Measurements from ENCODE around the gene COA8.
"Not testable (repeated sequence)": the region's sequence is repeated elsewhere in the genome, so short reads cannot be mapped to it uniquely, and the experiment has no call there.

Gene COA8

DNA sequence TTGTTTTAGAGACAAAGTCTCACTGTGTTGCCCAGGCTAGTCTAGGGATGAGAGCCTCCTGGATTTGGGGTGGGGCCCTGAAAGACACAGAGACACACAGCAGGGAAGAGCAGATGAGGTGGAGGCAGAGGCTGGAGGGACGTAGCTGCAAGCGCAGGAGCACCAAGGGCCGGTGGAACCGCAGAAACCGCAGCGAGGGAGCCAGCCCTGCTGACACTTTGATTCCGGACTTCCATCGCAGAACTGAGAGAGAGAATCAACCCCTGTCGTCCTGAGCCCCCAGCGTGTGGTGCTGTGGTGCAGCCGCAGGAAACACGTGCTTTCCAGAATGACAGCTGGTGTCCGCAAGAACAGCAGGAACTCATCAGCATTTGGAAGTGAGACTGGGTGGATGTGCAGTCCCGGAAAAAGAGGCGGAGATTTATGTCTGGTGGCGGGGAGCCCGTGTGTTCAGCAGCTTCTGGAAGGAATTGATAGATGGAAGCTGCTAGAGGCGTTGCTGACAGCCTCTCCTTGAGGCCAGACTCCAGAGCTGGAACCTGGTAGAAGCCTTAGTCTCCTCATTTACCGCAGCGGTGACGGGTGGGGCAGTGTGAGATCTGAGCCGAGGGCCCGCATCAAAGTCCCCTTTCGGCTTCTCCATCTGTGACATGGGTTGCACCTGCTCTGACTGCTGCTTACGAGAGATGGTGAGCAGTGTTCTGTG, 44.4 kb downstream of the COA8 start:
- peak overlapping the region; percentile 50 to 53 for H3K4me3 ChIP-seq (ENCODE audit: low read depth in 1 of 2, low read length in 2 of 2)
- peaks cover 14 to 21% of the 10 kb centered on the region in 2 donors for H3K4me1 ChIP-seq (ENCODE audit: control insufficient read depth in 1 of 2, insufficient read depth in 2 of 2, low read length in 2 of 2)
- H3K27ac ChIP-seq (ENCODE audit: low read depth, low read length) = no peak overlapping the region
- peak overlapping the region in 1 of 2 donors; percentile 14 for H3K9ac ChIP-seq (ENCODE audit: low read depth in 1 of 2, low read length in 2 of 2)
- peaks cover 0 to 9% of the 10 kb centered on the region in 2 donors for H3K9me3 ChIP-seq (ENCODE audit: control insufficient read depth in 1 of 2, low read length in 2 of 2)
- no peaks in the 10 kb centered on the region for H3K36me3 ChIP-seq (ENCODE audit: control insufficient read depth in 1 of 2, insufficient read depth in 2 of 2, low read length in 2 of 2)
- H3K27me3 ChIP-seq (ENCODE audit: control insufficient read depth in 1 of 2, insufficient read depth in 2 of 2, low read length in 2 of 2) = peaks cover 8 to 9% of the 10 kb centered on the region in 2 donors

DNA sequence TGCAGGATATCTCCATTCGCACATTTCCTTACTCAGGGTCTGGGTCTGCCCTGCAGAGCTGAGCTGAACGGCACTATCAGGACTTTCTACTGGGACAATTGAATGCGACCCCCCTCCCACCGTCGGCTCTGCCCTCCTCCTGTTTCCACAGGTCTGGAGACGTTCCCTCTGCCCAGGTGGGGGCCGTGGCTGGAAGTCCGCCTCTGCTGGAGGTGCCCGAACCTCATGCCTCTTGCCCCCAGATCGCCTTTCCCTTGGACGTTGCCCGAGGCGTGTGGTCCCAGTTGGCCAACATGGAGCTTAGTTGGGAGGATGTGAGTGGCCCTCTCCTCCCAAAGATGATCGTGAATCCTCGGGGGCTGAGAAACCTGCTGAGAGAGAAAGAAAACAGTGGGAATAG, 45.1 kb downstream of the COA8 start:
- H3K4me3 ChIP-seq (ENCODE audit: low read depth in 1 of 2, low read length in 2 of 2) = peak overlapping the region; percentile 50 to 53
- no peaks in the 10 kb centered on the region for H3K36me3 ChIP-seq (ENCODE audit: control insufficient read depth in 1 of 2, insufficient read depth in 2 of 2, low read length in 2 of 2)
- H3K9me3 ChIP-seq (ENCODE audit: control insufficient read depth in 1 of 2, low read length in 2 of 2) = peaks cover 0 to 9% of the 10 kb centered on the region in 2 donors
- H3K9ac ChIP-seq (ENCODE audit: low read depth in 1 of 2, low read length in 2 of 2) = no peak overlapping the region
- peaks cover 8 to 9% of the 10 kb centered on the region in 2 donors for H3K27me3 ChIP-seq (ENCODE audit: control insufficient read depth in 1 of 2, insufficient read depth in 2 of 2, low read length in 2 of 2)
- peaks cover 14 to 21% of the 10 kb centered on the region in 2 donors for H3K4me1 ChIP-seq (ENCODE audit: control insufficient read depth in 1 of 2, insufficient read depth in 2 of 2, low read length in 2 of 2)
- no peak overlapping the region for H3K27ac ChIP-seq (ENCODE audit: low read depth, low read length)

- not testable (repeated sequence) for H3K36me3 ChIP-seq (ENCODE audit: control insufficient read depth in 1 of 2, insufficient read depth in 2 of 2, low read length in 2 of 2); H3K9ac ChIP-seq (ENCODE audit: low read depth in 1 of 2, low read length in 2 of 2); H3K9me3 ChIP-seq (ENCODE audit: control insufficient read depth in 1 of 2, low read length in 2 of 2); H3K27me3 ChIP-seq (ENCODE audit: control insufficient read depth in 1 of 2, insufficient read depth in 2 of 2, low read length in 2 of 2); H3K27ac ChIP-seq (ENCODE audit: low read depth, low read length); H3K4me3 ChIP-seq (ENCODE audit: low read depth in 1 of 2, low read length in 2 of 2)
- H3K4me1 ChIP-seq (ENCODE audit: control insufficient read depth in 1 of 2, insufficient read depth in 2 of 2, low read length in 2 of 2) = peaks cover 14 to 21% of the 10 kb centered on the region in 2 donors
These were observed 46.3 kb downstream of the COA8 start for GRCh38 chr14:103609081-103609480.

- Histone ChIP-seq H3K27ac (ENCODE audit: low read depth, low read length) (no peak overlapping the region), H3K4me1 (ENCODE audit: control insufficient read depth in 1 of 2, insufficient read depth in 2 of 2, low read length in 2 of 2) (peaks cover 14 to 21% of the 10 kb centered on the region in 2 donors)
These were observed 48.5 kb downstream of the COA8 start for GRCh38 chr14:103611215-103611614.

GRCh38 chr14:103613517-103613916, 50.8 kb downstream of the COA8 start:
- Histone ChIP-seq H3K9me3 (ENCODE audit: control insufficient read depth in 1 of 2, low read length in 2 of 2) (peaks cover 0 to 9% of the 10 kb centered on the region in 2 donors), H3K27ac (ENCODE audit: low read depth, low read length) (no peak overlapping the region), H3K4me1 (ENCODE audit: control insufficient read depth in 1 of 2, insufficient read depth in 2 of 2, low read length in 2 of 2) (peaks cover 0 to under 1% of the 10 kb centered on the region in 2 donors), H3K27me3 (ENCODE audit: control insufficient read depth in 1 of 2, insufficient read depth in 2 of 2, low read length in 2 of 2) (peaks cover 0 to 2% of the 10 kb centered on the region in 2 donors), H3K9ac (ENCODE audit: low read depth in 1 of 2, low read length in 2 of 2) (no peak overlapping the region), H3K36me3 (ENCODE audit: control insufficient read depth in 1 of 2, insufficient read depth in 2 of 2, low read length in 2 of 2) (no peaks in the 10 kb centered on the region), H3K4me3 (ENCODE audit: low read depth in 1 of 2, low read length in 2 of 2) (no peak overlapping the region)

More at GRCh38 chr14:103611215-103611614, 48.5 kb downstream of the COA8 start:
- H3K9ac ChIP-seq (ENCODE audit: low read depth in 1 of 2, low read length in 2 of 2) = no peak overlapping the region
- H3K36me3 ChIP-seq (ENCODE audit: control insufficient read depth in 1 of 2, insufficient read depth in 2 of 2, low read length in 2 of 2) = no peaks in the 10 kb centered on the region
- H3K27me3 ChIP-seq (ENCODE audit: control insufficient read depth in 1 of 2, insufficient read depth in 2 of 2, low read length in 2 of 2) = peaks cover 8 to 9% of the 10 kb centered on the region in 2 donors
- peaks cover 0 to 9% of the 10 kb centered on the region in 2 donors for H3K9me3 ChIP-seq (ENCODE audit: control insufficient read depth in 1 of 2, low read length in 2 of 2)
- H3K4me3 ChIP-seq (ENCODE audit: low read depth in 1 of 2, low read length in 2 of 2) = no peak overlapping the region

- H3K4me1 ChIP-seq (ENCODE audit: control insufficient read depth in 1 of 2, insufficient read depth in 2 of 2, low read length in 2 of 2) = no peaks in the 10 kb centered on the region
- H3K36me3 ChIP-seq (ENCODE audit: control insufficient read depth in 1 of 2, insufficient read depth in 2 of 2, low read length in 2 of 2) = no peaks in the 10 kb centered on the region
- H3K9ac ChIP-seq (ENCODE audit: low read depth in 1 of 2, low read length in 2 of 2) = no peak overlapping the region
- H3K27ac ChIP-seq (ENCODE audit: low read depth, low read length) = no peak overlapping the region
- H3K9me3 ChIP-seq (ENCODE audit: control insufficient read depth in 1 of 2, low read length in 2 of 2) = no peaks in the 10 kb centered on the region
- H3K4me3 ChIP-seq (ENCODE audit: low read depth in 1 of 2, low read length in 2 of 2) = no peak overlapping the region
- no peaks in the 10 kb centered on the region for H3K27me3 ChIP-seq (ENCODE audit: control insufficient read depth in 1 of 2, insufficient read depth in 2 of 2, low read length in 2 of 2)
These were observed 54.0 kb downstream of the COA8 start for GRCh38 chr14:103616635-103617300.

DNA sequence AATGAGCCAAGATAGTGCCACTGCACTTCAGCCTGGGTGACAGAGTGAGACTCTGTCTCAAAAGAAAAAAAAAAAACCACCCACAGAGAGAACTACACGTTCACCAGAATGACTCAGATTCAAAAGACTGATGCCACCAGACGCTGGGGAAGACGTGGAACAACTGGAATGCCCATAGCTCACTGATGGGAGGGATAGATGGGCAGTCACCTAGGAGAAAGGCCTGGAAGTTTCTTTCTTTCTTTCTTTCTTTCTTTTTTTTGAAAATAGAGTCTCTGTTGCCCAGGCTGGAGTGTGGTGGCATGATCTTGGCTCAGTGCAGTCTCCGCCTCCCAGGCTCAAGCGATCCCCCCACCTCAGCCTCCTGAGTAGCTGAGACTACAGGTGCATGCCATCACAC, 56.3 kb downstream of the COA8 start:
- Histone ChIP-seq H3K36me3 (ENCODE audit: control insufficient read depth in 1 of 2, insufficient read depth in 2 of 2, low read length in 2 of 2) (no peaks in the 10 kb centered on the region), H3K9ac (ENCODE audit: low read depth in 1 of 2, low read length in 2 of 2) (no peak overlapping the region), H3K4me3 (ENCODE audit: low read depth in 1 of 2, low read length in 2 of 2) (no peak overlapping the region), H3K27ac (ENCODE audit: low read depth, low read length) (no peak overlapping the region), H3K9me3 (ENCODE audit: control insufficient read depth in 1 of 2, low read length in 2 of 2) (no peaks in the 10 kb centered on the region), H3K4me1 (ENCODE audit: control insufficient read depth in 1 of 2, insufficient read depth in 2 of 2, low read length in 2 of 2) (peaks cover 4% of the 10 kb centered on the region in 2 donors), H3K27me3 (ENCODE audit: control insufficient read depth in 1 of 2, insufficient read depth in 2 of 2, low read length in 2 of 2) (no peaks in the 10 kb centered on the region)

DNA sequence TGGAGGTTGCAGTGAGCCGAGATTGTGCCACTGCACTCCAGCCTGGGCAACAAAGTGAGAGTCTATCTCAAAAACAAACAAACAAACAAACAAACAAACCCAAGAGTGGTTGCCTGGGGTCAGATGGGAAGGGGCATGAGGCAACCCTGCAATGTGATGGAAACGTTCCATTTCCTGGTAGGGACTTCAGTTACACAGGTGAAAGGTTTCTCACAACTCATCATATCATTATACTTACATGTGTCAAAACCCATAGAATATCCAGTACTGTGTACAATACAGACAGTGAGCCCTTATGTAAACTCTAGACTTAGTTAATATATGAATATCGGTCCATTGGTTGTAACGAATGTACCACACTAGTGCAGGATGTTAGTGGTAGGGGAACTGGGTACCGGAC, 59.1 kb downstream of the COA8 start:
- H3K9me3 ChIP-seq (ENCODE audit: control insufficient read depth in 1 of 2, low read length in 2 of 2) = no peaks in the 10 kb centered on the region

GRCh38 chr14:103623308-103623707, 60.5 kb downstream of the COA8 start:
- no peak overlapping the region for H3K9ac ChIP-seq (ENCODE audit: low read depth in 1 of 2, low read length in 2 of 2)
- no peaks in the 10 kb centered on the region for H3K27me3 ChIP-seq (ENCODE audit: control insufficient read depth in 1 of 2, insufficient read depth in 2 of 2, low read length in 2 of 2)
- no peak overlapping the region for H3K27ac ChIP-seq (ENCODE audit: low read depth, low read length)
- H3K36me3 ChIP-seq (ENCODE audit: control insufficient read depth in 1 of 2, insufficient read depth in 2 of 2, low read length in 2 of 2) = no peaks in the 10 kb centered on the region
- H3K4me1 ChIP-seq (ENCODE audit: control insufficient read depth in 1 of 2, insufficient read depth in 2 of 2, low read length in 2 of 2) = peaks cover 21 to 22% of the 10 kb centered on the region in 2 donors
- H3K9me3 ChIP-seq (ENCODE audit: control insufficient read depth in 1 of 2, low read length in 2 of 2) = no peaks in the 10 kb centered on the region
- H3K4me3 ChIP-seq (ENCODE audit: low read depth in 1 of 2, low read length in 2 of 2) = no peak overlapping the region

More for the DNA sequence above, 59.1 kb downstream of the COA8 start:
- Histone ChIP-seq H3K4me1 (ENCODE audit: control insufficient read depth in 1 of 2, insufficient read depth in 2 of 2, low read length in 2 of 2) (peaks cover 13 to 15% of the 10 kb centered on the region in 2 donors), H3K4me3 (ENCODE audit: low read depth in 1 of 2, low read length in 2 of 2) (no peak overlapping the region), H3K27ac (ENCODE audit: low read depth, low read length) (no peak overlapping the region), H3K27me3 (ENCODE audit: control insufficient read depth in 1 of 2, insufficient read depth in 2 of 2, low read length in 2 of 2) (no peaks in the 10 kb centered on the region), H3K36me3 (ENCODE audit: control insufficient read depth in 1 of 2, insufficient read depth in 2 of 2, low read length in 2 of 2) (no peaks in the 10 kb centered on the region), H3K9ac (ENCODE audit: low read depth in 1 of 2, low read length in 2 of 2) (no peak overlapping the region)

DNA sequence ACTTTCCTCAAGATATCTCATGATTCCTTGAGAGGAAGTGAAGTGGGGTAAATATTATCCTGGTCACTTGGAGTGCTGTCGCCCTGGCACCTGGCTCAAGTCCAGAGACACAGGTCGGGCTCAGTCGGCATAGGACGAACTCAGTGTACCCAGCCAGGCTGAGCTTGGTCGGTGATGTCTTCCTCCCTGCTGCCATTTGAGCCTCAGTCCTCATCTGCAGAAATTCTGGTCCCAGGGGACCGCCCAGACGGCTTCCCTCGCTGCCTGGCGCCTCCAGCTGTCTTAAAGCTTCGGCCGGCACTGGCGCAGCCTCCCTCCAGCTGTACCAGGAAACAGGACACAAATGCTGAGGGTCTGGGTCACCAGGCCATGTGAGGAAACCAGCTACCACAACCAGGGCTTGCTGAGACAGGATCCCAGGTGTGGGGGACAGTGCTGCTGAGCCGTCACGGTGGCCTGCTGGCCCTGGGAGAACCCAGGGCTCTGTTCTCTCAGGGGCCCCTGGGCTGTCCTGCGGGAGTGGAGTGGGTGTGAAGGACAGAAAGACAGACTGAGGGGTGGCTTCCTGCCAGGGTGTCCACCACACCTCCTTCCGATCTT, 61.2 kb downstream of the COA8 start:
- no peak overlapping the region for H3K4me3 ChIP-seq (ENCODE audit: low read depth in 1 of 2, low read length in 2 of 2)
- no peaks in the 10 kb centered on the region for H3K9me3 ChIP-seq (ENCODE audit: control insufficient read depth in 1 of 2, low read length in 2 of 2)
- peaks cover 21 to 22% of the 10 kb centered on the region in 2 donors for H3K4me1 ChIP-seq (ENCODE audit: control insufficient read depth in 1 of 2, insufficient read depth in 2 of 2, low read length in 2 of 2)
- no peaks in the 10 kb centered on the region for H3K36me3 ChIP-seq (ENCODE audit: control insufficient read depth in 1 of 2, insufficient read depth in 2 of 2, low read length in 2 of 2)
- no peak overlapping the region for H3K9ac ChIP-seq (ENCODE audit: low read depth in 1 of 2, low read length in 2 of 2)
- H3K27ac ChIP-seq (ENCODE audit: low read depth, low read length) = no peak overlapping the region
- H3K27me3 ChIP-seq (ENCODE audit: control insufficient read depth in 1 of 2, insufficient read depth in 2 of 2, low read length in 2 of 2) = no peaks in the 10 kb centered on the region
